ENCODE data around the gene ERCC6L. TPM values are rescaled to one million over a fixed set of nuclear protein-coding genes. Genes with fewer than 3 reads are reported as not detected.

ERCC6L gene
- total and polyA plus RNA-seq, 2 of the 13 experiments (the other 11 are each of a cell fraction or from before 2014, with no cell fraction given) = 0.86 to 9.5 TPM

- TF ChIP-seq DNMT1 (CRISPR knock-in tag; IDR thresholded peaks at IDR 0.05) = no peak
- no peak for TF ChIP-seq ARNTL (CRISPR knock-in tag; IDR thresholded peaks at IDR 0.05)
Observed at GRCh38 chrX:72159769-72160168, 79.1 kb downstream of the ERCC6L start (continued).

- no peak for DNase-seq (ENCODE audit: low spot score)
- no TSS peak for BruUV-seq (replicated peaks)
- in situ Hi-C loops (cut with HindIII; ENCODE audit: extremely low pct_ligation_motif_present, low pct_unique_long_range_greater_than_20kb) (no loop called here), intact Hi-C loops (cut with micrococcal nuclease; ENCODE audit: unreplicated experiment) (no loop called here)
- no peaks in the 10 kb centered on the region for H3K36me3 ChIP-seq (replicated peaks in 1 of 2; ENCODE audit: control insufficient read depth in 1 of 2, insufficient read depth in 2 of 2, low read length in 2 of 2)
- H3K4me3 ChIP-seq (replicated peaks in 1 of 3; ENCODE audit: insufficient read depth in 1 of 3, low read depth in 2 of 3, low read length in 3 of 3) = no peak overlapping the region
- H3K9me3 ChIP-seq (ENCODE audit: low read length) = no peaks in the 10 kb centered on the region; the same call in 1 of the 2 replicates
- FAIRE-seq = no peak
- H4K20me1 ChIP-seq (ENCODE audit: insufficient read depth, low read length) = no peaks in the 10 kb centered on the region
- H3K79me2 ChIP-seq (ENCODE audit: insufficient read depth, low read length) = no peaks in the 10 kb centered on the region
- no peak overlapping the region for H3K4me2 ChIP-seq (ENCODE audit: low read depth, low read length)
- 0% methylated on average over 1 of the region's 3 CpGs for WGBS (ENCODE audit: low lambda C conversion rate)
- ChIA-PET POLR2A (no interaction called here), CTCF (ENCODE audit: low intra/inter-chr PET ratio, low total read pairs) (no interaction called here)
- H3K4me1 ChIP-seq (ENCODE audit: insufficient read depth, low read length) = no peaks in the 10 kb centered on the region
- no peak for ATAC-seq
- H3K27me3 ChIP-seq (ENCODE audit: control insufficient read depth in 1 of 2, insufficient read depth in 2 of 2, low read length in 2 of 2) = no peaks in the 10 kb centered on the region; a peak in 1 of 5 replicates
- no peak overlapping the region for H2AFZ ChIP-seq (ENCODE audit: low read length)
- no peak overlapping the region for H3K27ac ChIP-seq (ENCODE audit: extremely low read length, insufficient read depth, low read length)
- H3K9ac ChIP-seq (ENCODE audit: insufficient read depth, low read depth, low read length) = no peak overlapping the region
- TF ChIP-seq ZNF235 (CRISPR knock-in tag; IDR thresholded peaks at IDR 0.05; ENCODE audit: borderline replicate concordance) (no peak), DPF2 (CRISPR knock-in tag; IDR thresholded peaks at IDR 0.05; ENCODE audit: borderline replicate concordance, low read depth) (no peak), ZBTB21 (CRISPR knock-in tag; IDR thresholded peaks at IDR 0.05) (no peak), ZNF546 (CRISPR knock-in tag; conservative IDR thresholded peaks at IDR 0.05) (no peak), MAFK (conservative IDR thresholded peaks at IDR 0.05 in 1 of 2, IDR thresholded peaks at IDR 0.05 in 1 of 2; ENCODE audit: low read length in 2 of 2) (no peak), PBX2 (CRISPR knock-in tag; IDR thresholded peaks at IDR 0.05) (no peak), ISX (CRISPR knock-in tag; conservative IDR thresholded peaks at IDR 0.05) (no peak), ZFP36 (IDR thresholded peaks at IDR 0.05; ENCODE audit: borderline replicate concordance, low read depth, low read length, partially characterized antibody) (no peak), ZNF839 (CRISPR knock-in tag; IDR thresholded peaks at IDR 0.05; ENCODE audit: borderline replicate concordance) (no peak), ZFP37 (CRISPR knock-in tag; IDR thresholded peaks at IDR 0.05; ENCODE audit: borderline replicate concordance) (no peak)
- TF ChIP-seq, protein P1, sequence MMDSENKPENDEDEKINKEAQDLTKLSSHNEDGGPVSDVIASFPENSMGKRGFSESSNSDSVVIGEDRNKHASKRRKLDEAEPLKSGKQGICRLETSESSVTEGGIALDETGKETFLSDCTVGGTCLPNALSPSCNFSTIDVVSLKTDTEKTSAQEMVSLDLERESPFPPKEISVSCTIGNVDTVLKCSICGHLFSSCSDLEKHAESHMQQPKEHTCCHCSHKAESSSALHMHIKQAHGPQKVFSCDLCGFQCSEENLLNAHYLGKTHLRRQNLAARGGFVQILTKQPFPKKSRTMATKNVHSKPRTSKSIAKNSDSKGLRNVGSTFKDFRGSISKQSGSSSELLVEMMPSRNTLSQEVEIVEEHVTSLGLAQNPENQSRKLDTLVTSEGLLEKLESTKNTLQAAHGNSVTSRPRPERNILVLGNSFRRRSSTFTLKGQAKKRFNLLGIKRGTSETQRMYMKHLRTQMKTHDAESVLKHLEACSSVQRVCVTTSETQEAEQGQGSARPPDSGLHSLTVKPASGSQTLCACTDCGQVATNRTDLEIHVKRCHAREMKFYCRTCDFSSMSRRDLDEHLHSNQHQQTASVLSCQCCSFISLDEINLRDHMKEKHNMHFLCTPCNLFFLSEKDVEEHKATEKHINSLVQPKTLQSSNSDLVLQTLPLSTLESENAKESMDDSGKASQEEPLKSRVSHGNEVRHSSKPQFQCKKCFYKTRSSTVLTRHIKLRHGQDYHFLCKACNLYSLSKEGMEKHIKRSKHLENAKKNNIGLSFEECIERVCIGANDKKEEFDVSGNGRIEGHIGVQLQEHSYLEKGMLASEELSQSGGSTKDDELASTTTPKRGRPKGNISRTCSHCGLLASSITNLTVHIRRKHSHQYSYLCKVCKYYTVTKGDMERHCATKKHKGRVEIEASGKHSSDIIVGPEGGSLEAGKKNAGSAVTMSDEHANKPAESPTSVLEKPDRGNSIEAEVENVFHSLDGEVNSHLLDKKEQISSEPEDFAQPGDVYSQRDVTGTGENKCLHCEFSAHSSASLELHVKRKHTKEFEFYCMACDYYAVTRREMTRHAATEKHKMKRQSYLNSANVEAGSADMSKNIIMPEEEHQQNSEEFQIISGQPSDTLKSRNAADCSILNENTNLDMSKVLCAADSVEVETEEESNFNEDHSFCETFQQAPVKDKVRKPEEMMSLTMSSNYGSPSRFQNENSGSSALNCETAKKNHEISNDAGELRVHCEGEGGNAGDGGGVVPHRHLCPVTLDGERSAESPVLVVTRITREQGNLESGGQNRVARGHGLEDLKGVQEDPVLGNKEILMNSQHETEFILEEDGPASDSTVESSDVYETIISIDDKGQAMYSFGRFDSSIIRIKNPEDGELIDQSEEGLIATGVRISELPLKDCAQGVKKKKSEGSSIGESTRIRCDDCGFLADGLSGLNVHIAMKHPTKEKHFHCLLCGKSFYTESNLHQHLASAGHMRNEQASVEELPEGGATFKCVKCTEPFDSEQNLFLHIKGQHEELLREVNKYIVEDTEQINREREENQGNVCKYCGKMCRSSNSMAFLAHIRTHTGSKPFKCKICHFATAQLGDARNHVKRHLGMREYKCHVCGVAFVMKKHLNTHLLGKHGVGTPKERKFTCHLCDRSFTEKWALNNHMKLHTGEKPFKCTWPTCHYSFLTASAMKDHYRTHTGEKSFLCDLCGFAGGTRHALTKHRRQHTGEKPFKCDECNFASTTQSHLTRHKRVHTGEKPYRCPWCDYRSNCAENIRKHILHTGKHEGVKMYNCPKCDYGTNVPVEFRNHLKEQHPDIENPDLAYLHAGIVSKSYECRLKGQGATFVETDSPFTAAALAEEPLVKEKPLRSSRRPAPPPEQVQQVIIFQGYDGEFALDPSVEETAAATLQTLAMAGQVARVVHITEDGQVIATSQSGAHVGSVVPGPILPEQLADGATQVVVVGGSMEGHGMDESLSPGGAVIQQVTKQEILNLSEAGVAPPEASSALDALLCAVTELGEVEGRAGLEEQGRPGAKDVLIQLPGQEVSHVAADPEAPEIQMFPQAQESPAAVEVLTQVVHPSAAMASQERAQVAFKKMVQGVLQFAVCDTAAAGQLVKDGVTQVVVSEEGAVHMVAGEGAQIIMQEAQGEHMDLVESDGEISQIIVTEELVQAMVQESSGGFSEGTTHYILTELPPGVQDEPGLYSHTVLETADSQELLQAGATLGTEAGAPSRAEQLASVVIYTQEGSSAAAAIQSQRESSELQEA (CRISPR knock-in tag; IDR thresholded peaks at IDR 0.05; ENCODE audit: not compliant biosample characterization) = no peak
- TF ChIP-seq, protein P2, sequence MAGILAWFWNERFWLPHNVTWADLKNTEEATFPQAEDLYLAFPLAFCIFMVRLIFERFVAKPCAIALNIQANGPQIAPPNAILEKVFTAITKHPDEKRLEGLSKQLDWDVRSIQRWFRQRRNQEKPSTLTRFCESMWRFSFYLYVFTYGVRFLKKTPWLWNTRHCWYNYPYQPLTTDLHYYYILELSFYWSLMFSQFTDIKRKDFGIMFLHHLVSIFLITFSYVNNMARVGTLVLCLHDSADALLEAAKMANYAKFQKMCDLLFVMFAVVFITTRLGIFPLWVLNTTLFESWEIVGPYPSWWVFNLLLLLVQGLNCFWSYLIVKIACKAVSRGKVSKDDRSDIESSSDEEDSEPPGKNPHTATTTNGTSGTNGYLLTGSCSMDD (CRISPR knock-in tag; IDR thresholded peaks at IDR 0.05) = no peak
Observed at GRCh38 chrX:72158773-72159172, 80.1 kb downstream of the ERCC6L start.

Measured in HepG2 (cell line).